Measurements from ENCODE around the gene MCFD2.

The MCFD2 gene

GRCh38 chr2:46958431-46959017 lies 42.9 kb upstream of the MCFD2 start:
- TF ChIP-seq CTCF (IDR thresholded peaks at IDR 0.05; ENCODE audit: low read depth, low read length, missing control alignments), result no peak
- DNase-seq (ENCODE audit: extremely low read depth, low read depth), result no peak
- H3K4me3 ChIP-seq (replicated peaks; ENCODE audit: low read depth, low read length), result no peak overlapping the region

GRCh38 chr2:46956981-46957531 lies 41.5 kb upstream of the MCFD2 start:
- H3K4me3 ChIP-seq (replicated peaks; ENCODE audit: low read depth, low read length), result no peak overlapping the region
- TF ChIP-seq CTCF (IDR thresholded peaks at IDR 0.05; ENCODE audit: low read depth, low read length, missing control alignments), result no peak
- DNase-seq (ENCODE audit: extremely low read depth, low read depth), result no peak

GRCh38 chr2:46955764-46956163 lies 40.2 kb upstream of the MCFD2 start:
- DNase-seq (ENCODE audit: extremely low read depth, low read depth), result no peak
- no peak for TF ChIP-seq CTCF (IDR thresholded peaks at IDR 0.05; ENCODE audit: low read depth, low read length, missing control alignments)
- no peak overlapping the region for H3K4me3 ChIP-seq (replicated peaks; ENCODE audit: low read depth, low read length)

DNA sequence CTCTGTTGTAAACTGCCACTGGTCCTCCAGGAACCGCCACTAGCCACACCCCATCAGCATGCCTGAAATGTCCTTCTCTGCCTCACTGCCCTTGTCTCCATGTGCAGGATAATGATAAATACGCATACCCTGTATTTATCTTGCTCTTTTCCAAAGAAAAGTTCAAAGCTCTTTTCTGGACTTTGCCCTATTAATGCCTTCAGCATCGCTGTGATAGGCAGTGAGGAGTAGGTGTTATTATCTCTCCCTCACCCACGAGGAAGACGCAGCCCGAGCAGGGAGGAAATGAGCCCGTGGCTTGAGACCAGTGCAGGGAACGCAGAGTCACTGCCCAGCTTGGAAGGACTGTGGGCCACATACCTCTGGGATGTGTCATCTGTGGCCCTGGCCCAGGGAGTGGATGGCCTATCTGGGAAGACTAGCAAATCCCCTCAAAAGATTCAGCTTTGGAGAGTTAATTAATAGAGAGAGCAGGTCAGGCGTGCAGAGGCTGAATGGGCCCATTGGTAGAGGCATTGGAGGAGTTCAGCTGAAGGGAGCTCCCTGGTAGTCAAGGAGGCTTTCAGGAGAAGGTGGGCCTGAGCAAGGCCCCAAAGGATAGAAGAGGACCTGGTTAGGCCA lies 39.5 kb upstream of the MCFD2 start:
- no peak overlapping the region for H3K4me3 ChIP-seq (replicated peaks; ENCODE audit: low read depth, low read length)
- peak; percentile 71 for DNase-seq (ENCODE audit: extremely low read depth, low read depth)

GRCh38 chr2:46952171-46952570 lies 36.6 kb upstream of the MCFD2 start:
- H3K4me3 ChIP-seq (replicated peaks; ENCODE audit: low read depth, low read length), result no peak overlapping the region
- TF ChIP-seq CTCF (IDR thresholded peaks at IDR 0.05; ENCODE audit: low read depth, low read length, missing control alignments), result no peak
- no peak for DNase-seq (ENCODE audit: extremely low read depth, low read depth)

More for the DNA sequence above, 39.5 kb upstream of the MCFD2 start:
- no peak for TF ChIP-seq CTCF (IDR thresholded peaks at IDR 0.05; ENCODE audit: low read depth, low read length, missing control alignments)

GRCh38 chr2:46951290-46952064 lies 35.9 kb upstream of the MCFD2 start:
- no peak overlapping the region for H3K4me3 ChIP-seq (replicated peaks; ENCODE audit: low read depth, low read length)
- DNase-seq (ENCODE audit: extremely low read depth, low read depth), result no peak
- no peak for TF ChIP-seq CTCF (IDR thresholded peaks at IDR 0.05; ENCODE audit: low read depth, low read length, missing control alignments)

All from HFF-Myc (cell line).